ENCODE results near the gene BPIFB2.

- TF ChIP-seq CTCF (IDR thresholded peaks at IDR 0.05) (no peak), POLR2A (IDR thresholded peaks at IDR 0.05) (no peak)
Measured at GRCh38 chr20:32990426-32990825, 17.1 kb upstream of the BPIFB2 start.
